SHP77 (cell line): Measurements from ENCODE around the gene ZXDB.
"Not testable (repeated sequence)": the region's sequence is repeated elsewhere in the genome, so short reads cannot be mapped to it uniquely, and the experiment has no call there.

ENCODE experiments used
- DNase-seq, 2 experiments: peaks; one replicate each; lab custom pipeline; 2025; lab: John Stamatoyannopoulos, UW

ZXDB gene

DNA sequence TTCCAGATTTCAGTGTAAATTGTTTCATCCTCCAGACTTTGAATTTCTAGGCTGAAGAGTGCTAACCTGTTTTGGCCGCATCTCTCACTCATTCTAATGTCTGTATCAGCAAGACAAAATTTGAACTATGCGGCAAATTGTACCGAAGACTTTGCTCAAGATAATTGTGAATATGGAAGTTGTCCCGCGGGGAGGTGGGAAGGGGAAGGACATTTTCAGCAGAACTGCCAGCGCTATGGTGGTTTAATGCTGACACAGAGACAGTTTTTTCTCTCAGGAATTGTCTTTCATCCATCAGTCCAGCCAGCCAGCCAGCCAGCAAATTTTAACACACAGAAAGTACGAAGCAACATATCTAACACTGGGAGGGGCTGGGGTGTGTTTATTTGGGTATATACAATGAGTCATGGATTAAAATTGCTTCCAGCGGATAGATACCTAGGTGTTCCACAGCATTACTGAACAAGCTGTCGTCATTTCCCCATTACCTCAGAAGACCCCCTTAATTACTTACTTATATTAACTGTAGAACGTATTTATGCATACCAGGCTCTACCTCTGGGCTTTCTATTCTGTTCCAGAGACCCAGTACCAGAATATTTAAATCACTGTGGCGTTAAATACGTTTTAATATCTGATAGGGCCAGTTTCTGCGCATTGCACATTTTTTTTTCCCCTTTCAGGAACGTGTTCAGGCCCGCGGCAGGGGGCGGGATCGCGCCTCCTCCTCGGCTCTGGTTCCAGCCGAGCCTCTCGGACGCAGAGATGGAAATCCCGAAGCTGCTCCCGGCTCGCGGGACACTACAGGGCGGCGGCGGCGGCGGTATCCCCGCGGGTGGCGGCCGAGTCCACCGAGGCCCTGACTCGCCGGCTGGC is at the start of gene ZXDB:
TSS of gene ZXDB (plus strand) at position 728 of the 876 bp plus-strand sequence. CDS start at position 766, 38 bp downstream.
- DNase-seq, result peak in 1 of 2 experiments; percentile 1

DNA sequence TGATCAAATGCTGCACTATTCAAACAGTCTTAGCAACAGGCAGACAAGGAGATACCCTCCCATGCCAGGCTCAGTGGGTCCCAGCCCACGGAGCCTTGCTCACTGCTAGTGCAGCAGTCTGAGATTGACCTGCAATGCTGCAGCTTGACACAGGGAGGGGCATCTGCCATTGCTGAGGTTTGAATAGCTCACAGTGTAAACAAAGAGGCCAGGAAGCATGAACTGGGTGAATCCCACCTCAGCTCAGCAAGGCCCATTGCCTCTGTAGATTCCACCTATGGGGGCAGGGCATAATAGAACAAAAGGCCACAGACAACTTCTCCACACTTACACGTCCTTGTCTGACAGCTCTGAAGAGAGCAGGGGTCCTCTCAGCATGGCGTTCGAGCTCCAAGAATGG is 26.6 kb upstream of the ZXDB start:
- DNase-seq, result peak; percentile 2 to 44

DNA sequence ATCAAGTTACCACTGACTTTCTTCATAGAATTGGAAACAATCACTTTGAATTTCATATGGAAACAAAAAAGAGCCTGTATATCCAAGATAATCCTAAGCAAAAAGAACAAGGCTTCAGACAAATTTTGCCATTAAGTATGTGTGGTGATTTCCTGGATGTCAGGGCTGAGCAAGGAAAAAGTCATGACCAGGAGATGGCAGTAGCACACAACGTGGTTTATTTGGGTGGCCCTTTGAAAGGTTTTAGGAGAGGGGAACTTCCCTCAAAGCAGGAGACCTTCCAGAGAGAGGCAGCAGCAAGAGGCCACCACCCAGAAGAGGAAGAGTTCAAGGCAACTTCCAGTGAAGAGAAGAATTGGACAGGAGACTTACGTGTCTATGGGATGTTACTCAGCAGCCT is 18.1 kb upstream of the ZXDB start:
- peak; percentile 36 to 38 for DNase-seq

DNA sequence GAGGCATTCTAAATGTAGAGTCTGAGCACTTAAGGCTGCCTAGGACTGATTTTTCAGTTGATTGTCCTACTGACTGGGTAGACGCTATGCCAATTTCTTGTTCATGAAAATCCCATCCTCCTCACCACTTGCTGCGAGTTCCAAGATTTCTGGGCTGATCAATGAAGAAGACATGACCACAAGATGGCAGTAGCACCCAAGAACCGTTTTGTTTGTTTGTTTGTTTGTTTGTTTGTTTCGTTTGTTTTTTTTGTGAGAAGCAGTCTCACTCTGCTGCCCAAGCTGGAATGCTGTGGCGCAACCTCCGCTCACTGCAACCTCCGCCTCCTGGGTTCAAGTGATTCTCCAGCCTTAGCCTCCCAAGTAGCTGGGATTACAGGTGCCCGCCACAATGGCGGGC is 8.9 kb upstream of the ZXDB start:
- not testable (repeated sequence) for DNase-seq

DNA sequence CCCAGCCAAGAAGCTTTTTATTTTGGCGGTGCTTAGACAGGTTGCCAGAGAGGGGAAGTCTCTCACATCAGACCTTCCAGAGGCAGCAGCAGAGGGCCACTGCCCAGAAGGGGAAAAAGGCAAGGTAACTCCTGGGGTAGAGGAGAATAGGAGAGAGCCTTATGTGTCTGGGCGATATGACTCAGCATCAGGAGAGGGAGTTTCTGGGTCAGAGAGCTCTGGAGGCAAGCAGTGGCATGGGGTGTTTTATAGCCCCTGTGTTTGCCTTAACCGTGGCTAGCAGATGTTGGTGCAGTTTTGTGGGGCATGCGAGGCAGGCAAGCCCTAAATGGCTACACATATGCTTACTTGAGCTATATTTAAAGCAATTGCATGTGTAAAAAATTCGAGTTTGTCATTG is 8.3 kb upstream of the ZXDB start:
- peak; percentile 75 to 79 for DNase-seq

DNA sequence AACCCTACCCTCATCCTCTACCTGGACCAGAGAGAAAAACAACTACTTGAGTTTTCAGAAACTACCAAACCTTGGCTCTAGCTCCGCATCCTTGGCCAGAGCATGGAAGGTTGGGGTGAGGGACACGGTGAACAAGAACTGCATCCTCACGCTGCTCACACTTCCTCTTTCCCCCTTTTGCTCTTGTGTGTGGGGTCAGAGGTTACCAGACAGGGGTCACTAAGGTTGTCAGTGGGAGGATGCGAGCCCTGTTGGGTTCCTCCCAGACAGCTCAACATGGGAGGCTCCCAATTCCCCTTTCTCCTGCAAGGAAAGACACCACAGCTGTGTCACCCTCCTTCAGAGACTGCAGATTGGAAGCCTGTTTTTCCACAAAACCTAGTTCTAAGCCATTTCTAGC is 5.5 kb upstream of the ZXDB start:
- no peak for DNase-seq

DNA sequence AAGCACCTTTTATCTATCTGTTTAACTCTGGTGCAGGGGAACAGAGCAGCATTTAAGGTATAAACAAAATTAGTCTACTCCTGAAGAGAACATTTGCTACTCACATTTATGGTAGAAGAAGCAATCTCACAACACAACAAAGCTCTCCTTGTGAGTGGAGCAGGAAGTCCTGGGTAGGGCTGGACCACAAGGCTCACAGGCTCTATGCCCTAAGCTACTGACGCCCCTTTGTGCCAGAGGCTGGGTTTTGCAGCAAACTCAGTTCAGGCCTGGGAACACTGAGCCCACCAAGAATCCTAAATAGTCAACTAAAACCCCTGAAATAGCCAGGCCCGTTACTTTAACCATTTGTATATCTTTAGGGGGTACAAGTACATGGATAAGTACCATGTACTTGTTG is 4.7 kb upstream of the ZXDB start:
- DNase-seq, result no peak

DNA sequence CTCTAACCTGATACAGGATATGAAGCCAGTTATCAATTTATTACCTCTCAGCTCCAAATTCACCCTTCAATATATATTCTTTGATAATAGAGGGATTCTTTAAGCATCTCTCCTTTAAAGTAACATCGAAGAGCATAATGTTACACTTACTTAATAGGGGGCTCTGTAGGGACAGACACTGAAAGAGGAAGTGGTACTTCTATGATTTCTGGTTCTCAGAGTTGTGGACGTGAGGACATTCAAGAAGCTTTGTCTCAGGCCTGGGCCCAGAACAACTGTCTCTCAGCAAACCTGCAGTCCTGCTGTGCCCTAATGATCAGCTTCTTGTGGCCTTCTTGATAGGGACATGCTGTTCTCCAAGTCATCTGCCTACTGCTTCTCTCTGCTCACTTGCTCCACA is 4.2 kb upstream of the ZXDB start:
- no peak for DNase-seq

DNA sequence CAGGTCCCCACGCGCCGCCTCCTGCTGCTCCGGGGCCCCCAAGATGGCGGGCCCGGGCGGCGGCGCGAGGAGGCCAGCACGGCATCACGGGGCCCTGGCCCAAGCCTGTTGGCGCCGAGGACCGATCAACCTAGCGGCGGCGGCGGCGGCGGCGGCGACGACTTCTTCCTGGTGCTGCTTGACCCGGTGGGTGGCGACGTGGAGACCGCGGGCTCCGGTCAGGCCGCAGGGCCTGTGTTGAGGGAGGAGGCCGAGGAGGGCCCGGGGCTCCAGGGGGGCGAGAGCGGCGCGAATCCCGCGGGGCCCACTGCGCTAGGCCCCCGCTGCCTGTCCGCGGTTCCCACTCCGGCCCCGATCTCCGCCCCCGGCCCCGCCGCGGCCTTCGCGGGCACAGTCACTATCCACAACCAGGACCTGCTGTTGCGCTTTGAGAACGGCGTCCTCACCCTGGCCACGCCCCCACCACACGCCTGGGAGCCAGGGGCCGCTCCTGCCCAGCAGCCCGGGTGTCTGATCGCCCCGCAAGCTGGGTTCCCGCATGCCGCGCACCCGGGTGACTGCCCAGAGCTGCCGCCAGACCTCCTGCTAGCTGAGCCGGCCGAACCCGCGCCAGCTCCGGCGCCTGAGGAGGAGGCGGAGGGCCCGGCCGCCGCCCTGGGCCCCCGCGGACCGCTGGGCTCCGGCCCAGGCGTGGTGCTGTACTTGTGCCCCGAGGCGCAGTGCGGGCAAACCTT is 516 bp downstream of the ZXDB start:
- peak in 1 of 2 experiments; percentile 23 for DNase-seq

DNA sequence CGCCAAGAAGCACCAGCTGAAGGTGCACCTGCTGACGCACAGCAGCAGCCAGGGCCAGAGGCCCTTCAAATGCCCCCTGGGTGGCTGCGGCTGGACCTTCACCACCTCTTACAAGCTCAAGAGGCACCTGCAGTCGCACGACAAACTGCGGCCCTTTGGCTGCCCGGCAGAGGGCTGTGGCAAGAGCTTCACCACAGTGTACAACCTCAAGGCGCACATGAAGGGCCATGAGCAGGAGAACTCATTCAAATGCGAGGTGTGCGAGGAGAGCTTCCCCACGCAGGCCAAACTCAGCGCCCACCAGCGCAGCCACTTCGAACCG is 1.0 kb downstream of the ZXDB start:
- peak; percentile 77 to 80 for DNase-seq

DNA sequence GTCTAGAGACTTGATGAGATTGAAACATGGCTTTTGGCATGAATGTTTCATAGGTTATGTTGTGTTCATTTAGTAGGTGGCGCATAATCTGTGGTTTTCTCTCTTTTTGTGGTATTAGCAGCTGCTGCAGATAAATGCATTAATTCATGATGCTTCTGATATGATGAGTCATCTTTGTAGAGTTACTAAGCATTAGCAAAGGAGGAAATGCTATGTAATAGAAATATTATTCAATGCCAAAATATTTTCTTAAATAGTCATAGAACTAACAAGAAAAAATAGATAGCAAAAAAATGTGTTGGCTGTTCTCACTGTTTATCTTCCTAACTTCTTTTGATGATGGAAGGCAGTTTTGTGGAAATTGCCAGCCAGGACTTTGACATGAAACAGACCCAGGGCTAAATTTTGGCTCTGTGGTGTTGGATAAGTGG is 3.6 kb downstream of the ZXDB start:
- DNase-seq, result no peak

DNA sequence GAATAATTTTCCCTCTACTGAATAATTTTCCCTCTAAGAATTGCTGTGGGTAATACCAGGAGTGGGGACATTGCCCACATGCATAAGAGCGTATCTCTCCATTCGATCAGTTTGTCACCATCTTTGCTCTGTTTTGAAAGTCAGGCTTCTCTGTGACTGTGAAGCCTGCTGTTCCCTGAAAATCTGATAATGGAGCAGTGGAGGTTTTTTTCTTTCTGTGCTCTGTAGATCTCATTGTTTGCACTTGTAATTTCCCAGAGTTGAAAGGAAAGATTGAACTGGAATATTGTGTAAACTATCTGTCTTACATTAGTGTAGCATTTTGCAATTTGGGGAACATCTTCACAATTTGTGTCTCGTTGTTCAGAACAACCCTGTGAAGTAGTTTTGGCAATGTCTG is 4.3 kb downstream of the ZXDB start:
- DNase-seq, result no peak

DNA sequence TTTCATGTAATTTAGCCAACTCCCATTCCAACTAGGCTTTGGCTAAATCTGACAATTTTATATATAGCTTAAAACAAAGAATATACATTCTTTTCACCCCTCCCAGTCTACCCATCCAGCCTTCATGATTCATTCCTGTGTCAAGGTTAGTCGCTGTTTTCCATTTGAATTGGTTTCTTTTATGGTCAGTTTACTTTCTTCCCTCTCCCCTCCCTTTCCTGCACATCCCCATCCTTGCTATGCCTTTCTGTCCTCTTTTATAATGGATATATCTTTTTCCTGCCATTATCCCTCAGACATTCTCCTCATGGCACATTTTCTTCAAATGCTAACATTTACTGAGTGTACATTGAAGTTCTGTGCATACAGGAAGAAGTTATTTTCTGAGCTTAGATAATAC is 4.7 kb downstream of the ZXDB start:
- DNase-seq, result no peak

DNA sequence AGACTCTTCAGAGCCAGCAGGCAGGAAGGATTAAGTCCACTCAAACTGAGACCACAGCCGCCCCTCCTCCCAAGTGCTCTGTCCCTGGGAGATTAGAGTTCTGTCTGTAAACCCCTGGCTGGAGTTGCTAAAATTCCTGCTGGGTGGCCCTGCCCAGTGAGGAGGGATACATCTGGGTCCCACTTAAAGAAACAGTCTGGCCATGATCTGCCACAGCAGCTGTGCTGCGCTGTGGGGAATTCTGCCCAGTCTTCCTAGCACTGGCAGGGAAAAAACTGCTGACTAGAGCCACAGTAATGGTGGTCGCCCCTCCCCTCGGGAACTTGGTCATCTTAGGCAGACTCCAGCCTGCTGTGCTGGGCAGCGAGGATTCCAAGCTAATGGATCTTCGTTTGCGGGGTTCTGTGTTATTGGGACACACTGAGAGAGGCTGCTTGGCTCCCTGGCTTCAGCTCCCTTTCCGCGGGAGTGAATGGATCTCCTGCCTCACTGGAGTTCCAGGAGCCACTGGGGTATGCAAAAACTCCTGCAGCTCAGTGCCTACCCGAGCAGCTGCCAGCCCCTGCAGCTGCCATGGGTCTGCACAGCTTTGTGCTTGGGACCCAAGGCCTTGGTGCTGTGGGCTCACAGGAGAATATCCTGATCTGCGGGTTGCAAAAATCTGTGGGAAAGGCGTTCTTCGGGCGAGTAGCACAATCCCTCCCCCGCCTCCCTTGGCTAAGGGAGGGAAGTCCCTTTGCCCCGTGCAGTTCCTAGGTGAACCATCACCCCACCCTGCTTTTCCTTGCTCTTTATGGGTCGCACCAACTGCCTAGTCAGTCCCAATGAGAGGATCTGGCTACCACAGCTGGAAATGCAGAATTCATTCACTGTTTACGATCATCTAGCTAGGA is 15.7 kb downstream of the ZXDB start:
- DNase-seq, result no peak

DNA sequence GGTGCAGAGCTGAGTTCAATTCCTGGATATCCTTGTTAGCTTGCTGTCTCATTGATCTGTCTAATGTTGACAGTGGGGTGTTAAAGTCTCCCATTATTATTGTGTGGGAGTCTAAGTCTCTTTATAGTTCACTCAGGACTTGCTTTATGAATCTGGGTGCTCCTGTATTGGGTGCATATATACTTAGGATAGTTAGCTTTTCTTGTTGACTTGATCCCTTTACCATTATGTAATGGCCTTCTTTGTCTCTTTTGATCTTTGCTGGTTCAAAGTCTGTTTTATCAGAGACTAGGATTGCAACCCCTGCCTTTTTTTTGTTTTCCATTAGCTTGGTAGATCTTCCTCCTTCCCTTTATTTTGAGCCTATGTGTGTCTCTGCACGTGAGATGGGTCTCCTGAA is 21.5 kb downstream of the ZXDB start:
- not testable (repeated sequence) for DNase-seq

DNA sequence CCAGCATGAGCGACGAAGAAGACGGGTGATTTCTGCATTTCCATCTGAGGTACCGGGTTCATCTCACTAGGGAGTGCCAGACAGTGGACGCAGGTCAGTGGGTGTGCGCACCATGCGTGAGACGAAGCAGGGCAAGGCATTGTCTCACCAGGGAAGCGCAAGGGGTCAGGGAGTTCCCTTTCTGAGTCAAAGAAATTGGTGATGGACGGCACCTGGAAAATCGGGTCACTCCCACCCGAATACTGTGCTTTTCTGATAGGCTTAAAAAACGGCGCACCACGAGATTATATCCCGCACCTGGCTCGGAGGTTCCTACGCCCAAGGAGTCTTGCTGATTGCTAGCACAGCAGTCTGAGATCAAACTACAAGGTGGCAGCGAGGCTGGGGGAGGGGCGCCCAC is 37.6 kb downstream of the ZXDB start:
- DNase-seq, result not testable (repeated sequence)

DNA sequence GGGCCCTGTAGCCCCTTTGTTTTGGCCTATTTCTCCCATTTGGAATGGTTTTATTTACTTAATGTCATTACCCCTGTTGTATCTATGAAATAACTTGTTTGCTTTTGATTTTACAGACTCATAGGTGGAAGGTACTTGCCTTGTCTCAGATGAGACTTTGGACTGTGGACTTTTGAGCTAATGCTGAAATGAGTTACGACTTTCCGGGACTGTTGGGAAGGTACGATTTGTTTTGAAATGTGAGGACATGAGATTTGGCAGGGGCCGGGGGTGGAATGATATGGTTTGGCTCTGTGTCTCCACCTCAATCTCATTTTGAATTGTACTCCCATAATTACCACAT is 48.8 kb downstream of the ZXDB start:
- DNase-seq, result no peak

DNA sequence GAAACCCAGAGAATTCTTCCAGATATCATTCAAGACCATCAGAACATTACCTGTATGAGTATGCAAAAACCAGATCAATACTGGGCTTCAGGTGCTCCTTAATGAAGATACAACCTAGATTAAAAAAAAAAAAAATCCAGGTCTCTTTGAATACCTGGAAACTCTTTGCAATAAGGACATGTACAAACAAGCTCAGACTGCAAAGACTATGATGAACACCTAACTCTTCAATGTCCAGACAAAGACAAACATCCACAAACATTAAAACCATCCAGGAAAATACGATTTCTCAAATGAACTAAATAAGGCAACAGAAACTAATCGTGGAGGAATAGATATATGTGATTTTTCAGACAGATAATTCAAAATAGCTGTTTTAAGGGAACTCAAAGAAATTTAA is 49.5 kb downstream of the ZXDB start:
- no peak for DNase-seq

DNA sequence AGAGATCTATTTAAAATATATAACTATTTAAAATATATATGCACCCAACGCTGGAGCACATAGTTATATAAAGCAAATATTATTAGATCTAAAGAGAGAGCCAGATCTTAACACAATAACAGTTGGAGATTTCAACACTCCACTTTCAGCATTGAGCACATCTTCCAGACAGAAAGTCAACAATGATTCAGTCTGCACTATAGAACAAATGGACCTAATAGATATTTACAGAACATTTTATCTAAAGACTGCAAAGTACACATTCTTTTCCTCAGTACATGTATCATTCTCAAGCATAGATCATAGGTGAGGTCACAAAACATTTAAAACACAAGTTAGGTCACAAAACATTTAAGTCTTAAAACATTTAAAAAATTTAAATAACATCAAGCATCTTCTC is 51.9 kb downstream of the ZXDB start:
- DNase-seq, result no peak

DNA sequence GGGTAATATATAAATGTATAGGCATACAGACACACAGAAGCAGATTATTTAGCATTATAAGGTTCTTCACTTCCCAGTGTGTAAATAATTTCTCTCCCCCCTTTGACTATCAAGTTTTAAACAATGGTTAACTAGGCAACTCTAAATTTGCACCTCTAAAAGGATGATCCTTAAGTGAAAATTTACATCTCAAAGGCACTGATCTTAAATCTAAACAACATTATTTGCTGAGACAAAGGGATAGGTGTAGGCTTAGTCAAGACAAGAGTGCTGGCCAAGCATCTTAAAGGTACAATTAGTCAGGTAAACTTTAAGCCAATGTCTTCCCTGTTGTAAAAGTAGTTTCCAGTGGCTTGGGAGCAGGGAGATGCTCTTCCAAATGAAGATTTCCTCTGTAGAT is 55.2 kb downstream of the ZXDB start:
- no peak for DNase-seq
